ENCODE data around the gene PKMYT1.

The PKMYT1 gene

DNA sequence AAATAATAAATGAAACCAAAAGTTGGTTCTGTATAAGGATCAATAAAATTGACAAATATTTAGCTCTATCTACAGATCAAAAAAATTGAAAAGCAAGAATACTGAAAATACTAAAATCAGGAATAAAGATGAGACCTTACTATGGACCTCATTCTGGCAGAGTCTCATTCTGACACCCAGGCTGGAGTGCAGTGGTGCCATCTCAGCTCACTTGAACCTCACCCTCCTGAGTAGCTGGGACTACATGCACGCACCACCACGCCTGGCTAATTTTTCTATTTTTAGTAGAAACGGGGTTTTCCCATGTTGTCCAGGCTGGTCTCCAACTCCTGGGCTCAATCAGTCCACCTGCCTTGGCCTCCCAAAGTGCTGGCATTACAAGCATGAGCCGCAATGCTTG, 38.2 kb downstream of the PKMYT1 start:
- Histone ChIP-seq H3K27me3 (no peaks in the 10 kb centered on the region), H3K27ac (no peak overlapping the region), H3K4me1 (ENCODE audit: control insufficient read depth in 1 of 2, insufficient read depth in 1 of 2, low read depth in 1 of 2, low read length in 1 of 2) (peaks cover 0 to 10% of the 10 kb centered on the region in 2 experiments), H3K36me3 (peaks cover 55% of the 10 kb centered on the region), H3K9me3 (no peaks in the 10 kb centered on the region), H3K4me3 (ENCODE audit: low read depth in 1 of 2, low read length in 1 of 2) (no peak overlapping the region)
- TF ChIP-seq, protein P1, sequence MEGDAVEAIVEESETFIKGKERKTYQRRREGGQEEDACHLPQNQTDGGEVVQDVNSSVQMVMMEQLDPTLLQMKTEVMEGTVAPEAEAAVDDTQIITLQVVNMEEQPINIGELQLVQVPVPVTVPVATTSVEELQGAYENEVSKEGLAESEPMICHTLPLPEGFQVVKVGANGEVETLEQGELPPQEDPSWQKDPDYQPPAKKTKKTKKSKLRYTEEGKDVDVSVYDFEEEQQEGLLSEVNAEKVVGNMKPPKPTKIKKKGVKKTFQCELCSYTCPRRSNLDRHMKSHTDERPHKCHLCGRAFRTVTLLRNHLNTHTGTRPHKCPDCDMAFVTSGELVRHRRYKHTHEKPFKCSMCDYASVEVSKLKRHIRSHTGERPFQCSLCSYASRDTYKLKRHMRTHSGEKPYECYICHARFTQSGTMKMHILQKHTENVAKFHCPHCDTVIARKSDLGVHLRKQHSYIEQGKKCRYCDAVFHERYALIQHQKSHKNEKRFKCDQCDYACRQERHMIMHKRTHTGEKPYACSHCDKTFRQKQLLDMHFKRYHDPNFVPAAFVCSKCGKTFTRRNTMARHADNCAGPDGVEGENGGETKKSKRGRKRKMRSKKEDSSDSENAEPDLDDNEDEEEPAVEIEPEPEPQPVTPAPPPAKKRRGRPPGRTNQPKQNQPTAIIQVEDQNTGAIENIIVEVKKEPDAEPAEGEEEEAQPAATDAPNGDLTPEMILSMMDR (IDR thresholded peaks at IDR 0.05): no peak

DNA sequence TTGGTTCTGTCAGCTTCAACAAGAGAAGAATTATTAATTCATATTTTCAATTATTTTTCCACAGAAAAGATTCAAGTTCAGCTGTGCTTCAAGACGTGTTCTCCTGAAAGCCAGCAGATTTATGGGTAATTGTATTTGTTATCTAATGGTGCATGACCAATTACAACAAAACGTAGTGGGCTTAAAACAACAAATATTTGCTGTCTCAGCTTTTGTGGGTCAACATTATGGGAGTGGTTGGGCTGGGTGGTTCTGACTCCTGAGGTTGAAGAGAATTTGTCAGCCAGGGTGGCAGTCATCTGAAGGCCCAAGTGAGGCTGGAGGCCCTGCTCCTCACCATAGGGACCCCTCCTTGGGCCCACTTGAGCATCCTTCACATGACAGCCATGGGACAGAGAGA, 40.3 kb downstream of the PKMYT1 start:
- TF ChIP-seq, protein P1 (IDR thresholded peaks at IDR 0.05): no peak
- no peaks in the 10 kb centered on the region for H3K27me3 ChIP-seq
- H3K4me1 ChIP-seq (ENCODE audit: control insufficient read depth in 1 of 2, insufficient read depth in 1 of 2, low read depth in 1 of 2, low read length in 1 of 2): peaks cover 0 to 19% of the 10 kb centered on the region in 2 experiments
- no peak overlapping the region for H3K4me3 ChIP-seq (ENCODE audit: low read depth in 1 of 2, low read length in 1 of 2)
- peaks cover 74% of the 10 kb centered on the region for H3K36me3 ChIP-seq
- H3K9me3 ChIP-seq: no peaks in the 10 kb centered on the region
- no peak overlapping the region for H3K27ac ChIP-seq

DNA sequence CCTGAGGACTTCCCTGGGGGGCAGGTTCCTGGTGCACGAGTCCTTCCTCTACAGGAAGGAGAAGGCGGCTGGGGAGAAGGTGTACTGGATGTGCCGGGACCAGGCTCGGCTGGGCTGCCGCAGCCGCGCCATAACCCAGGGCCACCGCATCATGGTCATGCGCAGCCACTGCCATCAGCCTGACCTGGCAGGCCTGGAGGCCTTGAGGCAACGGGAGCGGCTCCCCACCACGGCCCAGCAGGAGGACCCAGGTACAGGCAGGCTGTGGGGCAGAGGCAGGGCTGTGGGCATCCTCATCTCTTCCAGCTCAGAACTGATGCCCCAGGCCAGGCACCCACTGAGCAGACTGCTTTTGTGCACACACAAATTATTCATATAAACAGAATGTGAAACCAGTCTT, 42.0 kb downstream of the PKMYT1 start:
- H3K27ac ChIP-seq: no peak overlapping the region
- H3K27me3 ChIP-seq: no peaks in the 10 kb centered on the region
- peaks cover 79% of the 10 kb centered on the region for H3K36me3 ChIP-seq
- TF ChIP-seq, protein P1 (IDR thresholded peaks at IDR 0.05): no peak
- no peaks in the 10 kb centered on the region for H3K9me3 ChIP-seq
- H3K4me1 ChIP-seq (ENCODE audit: control insufficient read depth in 1 of 2, insufficient read depth in 1 of 2, low read depth in 1 of 2, low read length in 1 of 2): peaks cover 0 to 23% of the 10 kb centered on the region in 2 experiments
- H3K4me3 ChIP-seq (ENCODE audit: low read depth in 1 of 2, low read length in 1 of 2): no peak overlapping the region

DNA sequence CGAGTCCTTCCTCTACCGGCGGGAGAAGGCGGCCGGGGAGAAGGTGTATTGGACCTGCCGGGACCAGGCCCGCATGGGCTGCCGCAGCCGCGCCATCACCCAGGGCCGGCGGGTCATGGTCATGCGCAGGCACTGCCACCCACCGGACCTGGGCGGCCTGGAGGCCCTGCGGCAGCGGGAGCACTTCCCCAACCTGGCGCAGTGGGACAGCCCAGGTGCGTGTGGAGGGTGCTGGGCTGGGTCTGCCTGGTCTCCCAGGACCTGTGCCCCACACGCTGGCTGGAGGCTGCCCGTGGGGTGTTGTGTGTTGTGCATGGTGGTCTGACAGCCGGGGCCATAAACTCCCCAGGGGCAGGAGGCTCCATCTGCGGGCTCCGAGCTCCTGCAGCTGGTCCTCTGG, 43.1 kb downstream of the PKMYT1 start:
- H3K4me1 ChIP-seq (ENCODE audit: control insufficient read depth in 1 of 2, insufficient read depth in 1 of 2, low read depth in 1 of 2, low read length in 1 of 2): peaks cover 0 to 23% of the 10 kb centered on the region in 2 experiments
- TF ChIP-seq, protein P1 (IDR thresholded peaks at IDR 0.05): no peak
- H3K9me3 ChIP-seq: no peaks in the 10 kb centered on the region
- H3K27ac ChIP-seq: no peak overlapping the region
- peaks cover 77% of the 10 kb centered on the region for H3K36me3 ChIP-seq
- H3K4me3 ChIP-seq (ENCODE audit: low read depth in 1 of 2, low read length in 1 of 2): no peak overlapping the region
- no peaks in the 10 kb centered on the region for H3K27me3 ChIP-seq

DNA sequence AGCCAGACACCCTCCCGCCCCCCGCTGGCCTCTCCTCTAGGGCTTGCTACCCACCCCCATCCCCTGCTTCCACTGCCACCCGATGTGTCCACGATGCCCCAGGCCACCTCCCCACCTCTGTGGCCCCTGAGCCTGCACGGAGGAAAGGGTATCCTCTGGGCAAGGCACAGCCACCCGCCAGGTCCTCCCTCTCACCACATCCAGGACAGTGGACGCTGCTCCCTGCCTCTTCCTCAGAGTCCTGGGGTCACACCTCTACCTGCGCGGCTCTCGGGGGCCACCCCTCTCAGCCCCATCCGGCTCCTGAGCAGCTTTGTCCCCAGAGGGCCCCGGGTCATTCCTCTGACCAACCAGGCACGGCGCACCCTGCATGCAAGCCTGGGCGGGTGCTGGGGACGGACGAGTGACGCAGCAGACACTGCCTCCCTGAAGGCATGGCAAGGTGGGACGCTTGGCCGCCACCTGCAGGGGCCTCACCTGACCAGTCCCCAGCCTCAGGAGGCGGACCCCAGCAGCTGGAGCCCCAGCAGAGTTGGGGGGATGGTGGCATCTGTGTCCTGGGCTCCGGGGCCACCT, 43.7 kb downstream of the PKMYT1 start:
- no peaks in the 10 kb centered on the region for H3K9me3 ChIP-seq
- H3K36me3 ChIP-seq: peaks cover 77% of the 10 kb centered on the region
- no peaks in the 10 kb centered on the region for H3K27me3 ChIP-seq
- no peak overlapping the region for H3K4me3 ChIP-seq (ENCODE audit: low read depth in 1 of 2, low read length in 1 of 2)
- H3K27ac ChIP-seq: no peak overlapping the region
- TF ChIP-seq, protein P1 (IDR thresholded peaks at IDR 0.05): no peak
- peaks cover 0 to 23% of the 10 kb centered on the region in 2 experiments for H3K4me1 ChIP-seq (ENCODE audit: control insufficient read depth in 1 of 2, insufficient read depth in 1 of 2, low read depth in 1 of 2, low read length in 1 of 2)

Measured in neutrophil (primary cell).